Hepatocyte (in vitro differentiated cells): ENCODE data around the gene PPARA. TPM values are rescaled to one million over a fixed set of nuclear protein-coding genes. Genes with fewer than 3 reads are reported as not detected.

Experiments used
- DNase-seq: peaks from one replicate; pipeline ENCODE4 v3.0.0-alpha.2; 2016; ENCODE audit warnings: low spot score
- H2AFZ ChIP-seq: fragments of 200-600 bp; sonication (generic); 2 replicates; pipeline ENCODE4 v1.6.0; 2016; ENCODE audit warnings: antibody characterized with exemption, mild to moderate bottlenecking
- H3K27ac ChIP-seq: fragments of 200-600 bp; sonication (generic); 2 replicates; pipeline ENCODE4 v1.5.1; 2016; ENCODE audit warnings: mild to moderate bottlenecking
- H3K27me3 ChIP-seq: fragments of 200-600 bp; sonication (generic); 2 replicates; pipeline ENCODE4 v1.6.1; 2016
- H3K36me3 ChIP-seq: fragments of 200-600 bp; sonication (generic); replicated peaks from 2 replicates; pipeline ENCODE4 v1.5.1; 2016; ENCODE audit warnings: low read depth; ENCODE audit not compliant: insufficient read depth
- H3K4me1 ChIP-seq: fragments of 200-600 bp; sonication (generic); 2 replicates; pipeline ENCODE4 v1.5.1; 2016; ENCODE audit warnings: mild to moderate bottlenecking, moderate library complexity; ENCODE audit not compliant: insufficient read depth
- H3K4me2 ChIP-seq: fragments of 200-600 bp; sonication (generic); 2 replicates; pipeline ENCODE4 v1.6.0; 2016
- H3K4me3 ChIP-seq: fragments of 200-600 bp; sonication (generic); 2 replicates; pipeline ENCODE4 v1.5.1; 2016; ENCODE audit warnings: mild to moderate bottlenecking
- H3K79me2 ChIP-seq: fragments of 200-600 bp; sonication (generic); 2 replicates; pipeline ENCODE4 v1.6.0; 2017; ENCODE audit warnings: mild to moderate bottlenecking
- H3K9me2 ChIP-seq: fragments of 200-600 bp; sonication (generic); replicated peaks from 2 replicates; pipeline ENCODE4 v1.6.0; 2017; ENCODE audit warnings: mild to moderate bottlenecking; ENCODE audit not compliant: insufficient read depth
- H3K9me3 ChIP-seq: fragments of 200-600 bp; sonication (generic); 2 replicates; pipeline ENCODE4 v1.5.1; 2016; ENCODE audit warnings: low read depth, mild to moderate bottlenecking
- H4K20me1 ChIP-seq: fragments of 200-600 bp; sonication (generic); 2 replicates; pipeline ENCODE4 v1.6.0; 2016; ENCODE audit warnings: mild to moderate bottlenecking; ENCODE audit not compliant: insufficient read depth, poor library complexity, severe bottlenecking
- CTCF ChIP-seq: fragments of 200-600 bp; sonication (generic); IDR thresholded peaks from 2 replicates; pipeline ENCODE4 v1.5.1; 2016; ENCODE audit warnings: antibody characterized with exemption, mild to moderate bottlenecking; ENCODE audit not compliant: poor library complexity
- EZH2 ChIP-seq: fragments of 200-600 bp; sonication (generic); IDR thresholded peaks from 2 replicates; pipeline ENCODE4 v1.6.1; 2016; ENCODE audit warnings: antibody characterized with exemption, mild to moderate bottlenecking, borderline replicate concordance
- EZH2phosphoT487 ChIP-seq: fragments of 200-600 bp; sonication (generic); IDR thresholded peaks from one replicate; pipeline ENCODE4 v1.6.1; 2018; ENCODE audit warnings: antibody characterized with exemption, mild to moderate bottlenecking, low read depth, moderate library complexity; ENCODE audit not compliant: unreplicated experiment, severe bottlenecking
- WGBS: methylation state at CpG from one replicate; pipeline ENCODE4 v1.1.6; 2016; ENCODE audit warnings: low lambda C conversion rate; ENCODE audit errors: missing lambda C conversion rate; 5-methylcytosine and 5-hydroxymethylcytosine counted together
- polyA plus RNA-seq: library from polyadenylated mRNA; unstranded; fragments of >200 nt; fragmentation: Nextera tagmentation; extraction: Ambion mirVana; gene quantifications from 2 replicates; pipeline ENCODE4 v1.2.1, GENCODE V29; 2016
- total RNA-seq: library from RNA; depleted of rRNA; stranded (reverse); fragments of >200 nt; gene quantifications from 2 replicates; pipeline ENCODE4 v1.2.3, GENCODE V29; 2014

Gene PPARA
- total and polyA plus RNA-seq, 2 experiments from 2014 or later, result 13.7 to 31.0 TPM

GRCh38 chr22:46237453-46238124, 87.3 kb downstream of the PPARA start:
- TF ChIP-seq EZH2phosphoT487 (no peak), EZH2 (no peak), CTCF (no peak)
- Histone ChIP-seq H3K36me3 (no peaks in the 10 kb centered on the region), H3K27ac (no peak overlapping the region), H3K27me3 (no peaks in the 10 kb centered on the region), H3K4me1 (no peaks in the 10 kb centered on the region), H3K79me2 (no peaks in the 10 kb centered on the region), H2AFZ (no peak overlapping the region), H3K4me2 (no peak overlapping the region), H3K4me3 (no peak overlapping the region), H3K9me3 (no peaks in the 10 kb centered on the region), H4K20me1 (no peaks in the 10 kb centered on the region), H3K9me2 (no peaks in the 10 kb centered on the region)
- DNase-seq, result no peak
- 90% methylated on average over 12 of the region's 12 CpGs for WGBS

GRCh38 chr22:46238541-46238940, 88.2 kb downstream of the PPARA start:
- Histone ChIP-seq H3K79me2 (no peaks in the 10 kb centered on the region), H3K4me2 (no peak overlapping the region), H2AFZ (no peak overlapping the region), H3K9me2 (no peaks in the 10 kb centered on the region), H3K36me3 (no peaks in the 10 kb centered on the region), H3K4me3 (no peak overlapping the region), H3K9me3 (no peaks in the 10 kb centered on the region), H3K27me3 (no peaks in the 10 kb centered on the region), H4K20me1 (no peaks in the 10 kb centered on the region), H3K27ac (no peak overlapping the region), H3K4me1 (no peaks in the 10 kb centered on the region)
- WGBS, result 95% methylated on average over 16 of the region's 16 CpGs
- no peak for TF ChIP-seq EZH2phosphoT487
- TF ChIP-seq EZH2, result no peak
- TF ChIP-seq CTCF, result no peak
- DNase-seq, result no peak

- no peaks in the 10 kb centered on the region for H3K27me3 ChIP-seq
- 95% methylated on average over 18 of the region's 20 CpGs for WGBS
- no peak overlapping the region for H3K4me2 ChIP-seq
- H2AFZ ChIP-seq, result no peak overlapping the region
- H3K9me2 ChIP-seq, result no peaks in the 10 kb centered on the region
- H3K9me3 ChIP-seq, result no peaks in the 10 kb centered on the region
- DNase-seq, result no peak
- H3K4me3 ChIP-seq, result no peak overlapping the region
- no peaks in the 10 kb centered on the region for H4K20me1 ChIP-seq
- H3K36me3 ChIP-seq, result no peaks in the 10 kb centered on the region
- H3K27ac ChIP-seq, result no peak overlapping the region
- TF ChIP-seq EZH2phosphoT487, result no peak
- H3K4me1 ChIP-seq, result no peaks in the 10 kb centered on the region
- no peaks in the 10 kb centered on the region for H3K79me2 ChIP-seq
Measured at GRCh38 chr22:46239261-46240048, 89.1 kb downstream of the PPARA start.

- Histone ChIP-seq H3K79me2 (no peaks in the 10 kb centered on the region), H3K9me2 (no peaks in the 10 kb centered on the region), H3K4me3 (no peak overlapping the region), H3K36me3 (no peaks in the 10 kb centered on the region), H3K4me1 (no peaks in the 10 kb centered on the region), H4K20me1 (no peaks in the 10 kb centered on the region), H3K4me2 (no peak overlapping the region), H2AFZ (no peak overlapping the region), H3K27ac (no peak overlapping the region), H3K9me3 (no peaks in the 10 kb centered on the region), H3K27me3 (no peaks in the 10 kb centered on the region)
- TF ChIP-seq EZH2 (no peak), CTCF (no peak), EZH2phosphoT487 (no peak)
- DNase-seq, result no peak
- WGBS, result 98% methylated on average over 2 of the region's 2 CpGs
Measured at GRCh38 chr22:46240073-46240472, 89.7 kb downstream of the PPARA start.
